ENCODE measurements around the gene DIO1. TPM values are rescaled to one million over a fixed set of nuclear protein-coding genes. Genes with fewer than 3 reads are reported as not detected.

Gene DIO1
- total RNA-seq, 6 experiments from 2014 or later: 27.2 to 132 (median 72.1) TPM

GRCh38 chr1:53943490-53944043 lies 49.6 kb downstream of the DIO1 start:
- intact Hi-C loops (cut with DNase I): no loop called here
- Histone ChIP-seq H3K4me3 (no peak overlapping the region), H3K27me3 (no peaks in the 10 kb centered on the region), H3K4me1 (peaks cover 0 to 25% (median 0%) of the 10 kb centered on the region in 4 donors), H3K36me3 (no peaks in the 10 kb centered on the region), H3K27ac (no peak overlapping the region), H3K9me3 (no peaks in the 10 kb centered on the region)
- DNase-seq (no peak), ATAC-seq (no peak)
- TF ChIP-seq CTCF (IDR thresholded peaks at IDR 0.05): no peak
- TF ChIP-seq POLR2A (IDR thresholded peaks at IDR 0.05): no peak
- 100% methylated on average over 10 of the region's 14 CpGs for WGBS (ENCODE audit: insufficient coverage, low coverage, low lambda C conversion rate, missing lambda C conversion rate)

GRCh38 chr1:53944469-53945182 lies 50.6 kb downstream of the DIO1 start:
- Histone ChIP-seq H3K4me1 (peaks cover 0 to 25% (median 0%) of the 10 kb centered on the region in 4 donors), H3K27me3 (no peaks in the 10 kb centered on the region), H3K36me3 (no peaks in the 10 kb centered on the region), H3K27ac (peak overlapping the region; percentile 52 to 83 (median 77)), H3K9me3 (no peaks in the 10 kb centered on the region), H3K4me3 (peak overlapping the region; percentile 74 to 91 (median 90))
- intact Hi-C loops (cut with DNase I): loop anchor here in 1 of 2 donors (5.0 kb wide), 2 partner anchors 52 to 67 kb away; partner anchors contain the start of gene DIO1
- no peak for TF ChIP-seq CTCF (IDR thresholded peaks at IDR 0.05)
- DNase-seq (no peak), ATAC-seq (no peak)
- 57% methylated on average over 19 of the region's 20 CpGs for WGBS (ENCODE audit: insufficient coverage, low coverage, low lambda C conversion rate, missing lambda C conversion rate)

- Histone ChIP-seq H3K9me3 (no peaks in the 10 kb centered on the region), H3K36me3 (no peaks in the 10 kb centered on the region), H3K27me3 (no peaks in the 10 kb centered on the region), H3K4me1 (peaks cover 0 to 25% (median 0%) of the 10 kb centered on the region in 4 donors), H3K27ac (peak overlapping the region; percentile 52 to 83 (median 77)), H3K4me3 (peak overlapping the region; percentile 74 to 91 (median 90))
- no peak for TF ChIP-seq POLR2A (IDR thresholded peaks at IDR 0.05)
- no peak for TF ChIP-seq CTCF (IDR thresholded peaks at IDR 0.05)
- WGBS (ENCODE audit: insufficient coverage, low coverage, low lambda C conversion rate, missing lambda C conversion rate): 0% methylated on average over 5 of the region's 16 CpGs
- no peak for DNase-seq
- intact Hi-C loops (cut with DNase I): loop anchor here in 1 of 2 donors (5.0 kb wide), 2 partner anchors 53 to 68 kb away; partner anchors contain the start of gene DIO1
- ATAC-seq: no peak
Measured at GRCh38 chr1:53945183-53945432, 51.1 kb downstream of the DIO1 start.

- Histone ChIP-seq H3K36me3 (no peaks in the 10 kb centered on the region), H3K27me3 (no peaks in the 10 kb centered on the region), H3K9me3 (no peaks in the 10 kb centered on the region), H3K27ac (peak within 1 kb of the TSS; percentile 64 to 83 (median 77)), H3K4me1 (peaks cover 0 to 26% (median 0%) of the 10 kb centered on the region in 4 donors), H3K4me3 (peak within 1 kb of the TSS; percentile 74 to 91 (median 90))
- intact Hi-C loops (cut with DNase I): loop anchor here in 1 of 2 donors (5.0 kb wide), 2 partner anchors 53 to 68 kb away; partner anchors contain the start of gene DIO1
- ATAC-seq: peak; percentile 89 to 94 (median 92)
- 2% methylated on average over 35 of the region's 90 CpGs for WGBS (ENCODE audit: insufficient coverage, low coverage, low lambda C conversion rate, missing lambda C conversion rate)
- peak; percentile 79 for TF ChIP-seq POLR2A (IDR thresholded peaks at IDR 0.05)
- TF ChIP-seq CTCF (IDR thresholded peaks at IDR 0.05): no peak
- peak; percentile 98 to 99 (median 99) for DNase-seq
Measured at GRCh38 chr1:53945433-53946251, 51.7 kb downstream of the DIO1 start, which contains the start of gene IFT25. IFT25 (minus strand) TSS chr1:53945699; CDS start chr1:53940082, 5,617 bp downstream.
